Neural cell (in vitro differentiated cells): ENCODE results near the gene IL23A. TPM values are rescaled to one million over a fixed set of nuclear protein-coding genes. Genes with fewer than 3 reads are reported as not detected.
"Not testable (repeated sequence)": the region's sequence is repeated elsewhere in the genome, so short reads cannot be mapped to it uniquely, and the experiment has no call there.

Source experiments
- H2AFZ ChIP-seq: fragments of 200-600, 300-800 bp; sonication (generic), shearing (Covaris generic); 2 replicates; pipeline ENCODE4 v1.6.0; 2014; ENCODE audit warnings: low read depth, mild to moderate bottlenecking, antibody characterized with exemption, low read length, moderate library complexity
- H3F3A ChIP-seq: fragments of 200-600 bp; shearing (Covaris generic); 2 replicates; pipeline ENCODE4 v1.6.1; 2016; ENCODE audit warnings: mild to moderate bottlenecking, moderate library complexity, mixed read lengths, antibody characterized with exemption, low read length; ENCODE audit not compliant: insufficient read depth, poor library complexity, severe bottlenecking
- H3K27ac ChIP-seq: fragments of 200-600, 300-800 bp; sonication (generic), shearing (Covaris generic); 2 replicates; pipeline ENCODE4 v1.5.1; 2014; ENCODE audit warnings: mild to moderate bottlenecking, low read length, moderate library complexity
- H3K27me3 ChIP-seq: fragments of 300-800, 200-600 bp; sonication (generic), shearing (Covaris generic); 2 replicates; pipeline ENCODE4 v1.6.0; 2014; ENCODE audit warnings: mild to moderate bottlenecking, low read depth, low read length, moderate library complexity; ENCODE audit not compliant: insufficient read depth
- H3K36me3 ChIP-seq: fragments of 300-800, 200-600 bp; sonication (generic), shearing (Covaris generic); 2 replicates; pipeline ENCODE4 v1.5.1; 2014; ENCODE audit warnings: mild to moderate bottlenecking, antibody characterized with exemption, low read length, moderate library complexity; ENCODE audit not compliant: insufficient read depth
- H3K4me2 ChIP-seq: fragments of 300-800, 200-600 bp; sonication (generic), shearing (Covaris generic); 2 replicates; pipeline ENCODE4 v1.6.0; 2014; ENCODE audit warnings: mild to moderate bottlenecking, low read length
- H3K4me3 ChIP-seq: fragments of 300-800, 200-600 bp; sonication (generic), shearing (Covaris generic); 2 replicates; pipeline ENCODE4 v1.5.1; 2014; ENCODE audit warnings: mild to moderate bottlenecking, low read length, moderate library complexity
- H3K79me2 ChIP-seq: fragments of 200-600 bp; shearing (Covaris generic); replicated peaks from 2 replicates; pipeline ENCODE4 v1.6.0; 2014; ENCODE audit warnings: mild to moderate bottlenecking, low read length, moderate library complexity; ENCODE audit not compliant: insufficient read depth
- H3K9ac ChIP-seq: fragments of 300-800, 200-600 bp; sonication (generic), shearing (Covaris generic); 2 replicates; pipeline ENCODE4 v1.6.1; 2016; ENCODE audit warnings: mild to moderate bottlenecking, low read length, mixed read lengths
- H3K9me2 ChIP-seq: fragments of 200-600 bp; shearing (Covaris generic); 2 replicates; pipeline ENCODE4 v1.6.1; 2016; ENCODE audit warnings: mild to moderate bottlenecking, low read length, mixed read lengths; ENCODE audit not compliant: insufficient read depth
- H3K9me3 ChIP-seq: fragments of 200-600, 300-800 bp; sonication (generic), shearing (Covaris generic); 2 replicates; pipeline ENCODE4 v1.6.1; 2016; ENCODE audit warnings: mild to moderate bottlenecking, mixed run types, low read length, moderate library complexity, mixed read lengths
- H4K20me1 ChIP-seq: fragments of 200-600 bp; shearing (Covaris generic); 2 replicates; pipeline ENCODE4 v1.6.1; 2016; ENCODE audit warnings: mild to moderate bottlenecking, mixed run types; ENCODE audit not compliant: insufficient read depth
- EZH2 ChIP-seq: fragments of 200-600, 300-800 bp; shearing (Covaris generic), sonication (generic); IDR thresholded peaks from 2 replicates; pipeline ENCODE4 v1.6.1; 2014; ENCODE audit warnings: antibody characterized with exemption, low read length, borderline replicate concordance, mild to moderate bottlenecking; ENCODE audit not compliant: insufficient read depth, poor library complexity, severe bottlenecking
- POLR2AphosphoS5 ChIP-seq: IDR thresholded peaks from 2 replicates; pipeline ENCODE4 v1.6.1; 2012
- RAD21 ChIP-seq: fragments of 450-650 bp; conservative IDR thresholded peaks from 2 replicates; pipeline ENCODE4 v1.6.1; 2014; ENCODE audit warnings: antibody characterized with exemption, mild to moderate bottlenecking, moderate library complexity
- SMC3 ChIP-seq: fragments of 450-650 bp; conservative IDR thresholded peaks from 2 replicates; pipeline ENCODE4 v1.6.1; 2014; ENCODE audit warnings: antibody characterized with exemption, mild to moderate bottlenecking, moderate library complexity; ENCODE audit not compliant: poor library complexity
- polyA plus RNA-seq: library from polyadenylated mRNA; depleted of rRNA; stranded (reverse); fragments of >200 nt; gene quantifications from 2 replicates; pipeline ENCODE4 v1.2.3, GENCODE V29; 2014
- TF ChIP-seq, protein P1 (sequence below): IDR thresholded peaks from 2 replicates; pipeline ENCODE4 v1.6.1; 2012; ENCODE audit warnings: borderline replicate concordance
- TF ChIP-seq, protein P2 (sequence below): fragments of 450-650 bp; IDR thresholded peaks from 2 replicates; pipeline ENCODE4 v1.5.1; 2014; ENCODE audit warnings: antibody characterized with exemption, mild to moderate bottlenecking, moderate library complexity; ENCODE audit not compliant: poor library complexity, severe bottlenecking

The IL23A gene
- polyA plus RNA-seq, 1 donor from 2014 or later = 0.31 TPM

DNA sequence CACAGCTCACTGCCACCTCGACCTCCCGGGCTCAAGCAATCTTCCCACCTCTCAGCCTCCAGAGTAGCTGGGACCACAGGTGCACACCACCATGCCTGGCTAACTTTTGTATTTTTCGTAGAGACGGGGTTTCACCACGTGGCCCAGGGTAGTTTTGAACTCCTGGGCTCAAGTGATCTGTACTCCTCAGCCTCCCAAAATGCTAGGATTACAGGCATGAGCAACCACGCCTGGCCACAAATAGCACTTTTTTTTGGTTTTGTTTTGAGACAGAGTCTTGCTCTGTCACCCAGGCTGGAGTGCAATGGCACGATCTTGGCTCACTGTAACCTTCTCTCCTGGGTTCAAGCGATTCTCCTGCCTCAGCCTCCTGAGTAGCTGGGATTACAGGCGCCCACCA, 8.6 kb downstream of the IL23A start:
- H4K20me1 ChIP-seq, H3K4me2 ChIP-seq, H3K27me3 ChIP-seq, H3K79me2 ChIP-seq, H2AFZ ChIP-seq, H3K4me3 ChIP-seq, H3K36me3 ChIP-seq, H3K9me2 ChIP-seq, H3K27ac ChIP-seq, H3F3A ChIP-seq, H3K9me3 ChIP-seq, H3K9ac ChIP-seq: not testable (repeated sequence)

DNA sequence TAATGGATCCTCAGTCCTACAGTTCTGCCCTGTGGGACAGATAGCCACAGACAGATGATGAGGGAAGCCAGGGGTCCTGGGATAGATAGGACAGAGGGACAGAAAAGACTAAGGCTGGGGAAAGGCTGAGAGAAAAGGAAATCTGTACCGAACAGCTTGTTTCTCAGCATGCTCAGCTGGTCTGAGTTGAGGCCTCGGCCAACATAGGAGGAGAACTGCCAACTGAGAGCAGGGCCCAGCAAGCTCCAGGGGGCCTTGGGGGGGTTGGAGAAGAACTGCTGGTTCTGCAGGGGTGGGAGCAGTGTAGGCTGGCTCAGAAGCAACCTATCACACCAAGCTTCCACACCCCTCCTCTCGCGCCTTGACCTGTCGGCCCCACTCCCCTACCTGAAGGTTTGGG, 10.1 kb downstream of the IL23A start:
- Histone ChIP-seq H3K9me3 (no peaks in the 10 kb centered on the region), H3K9me2 (no peaks in the 10 kb centered on the region), H3K4me3 (no peak overlapping the region), H3K79me2 (no peaks in the 10 kb centered on the region), H3K9ac (no peak overlapping the region), H3K27ac (no peak overlapping the region), H3F3A (no peaks in the 10 kb centered on the region), H3K36me3 (no peaks in the 10 kb centered on the region), H3K4me2 (no peak overlapping the region), H3K27me3 (no peaks in the 10 kb centered on the region), H2AFZ (no peak overlapping the region), H4K20me1 (no peaks in the 10 kb centered on the region)
- TF ChIP-seq, protein P1, sequence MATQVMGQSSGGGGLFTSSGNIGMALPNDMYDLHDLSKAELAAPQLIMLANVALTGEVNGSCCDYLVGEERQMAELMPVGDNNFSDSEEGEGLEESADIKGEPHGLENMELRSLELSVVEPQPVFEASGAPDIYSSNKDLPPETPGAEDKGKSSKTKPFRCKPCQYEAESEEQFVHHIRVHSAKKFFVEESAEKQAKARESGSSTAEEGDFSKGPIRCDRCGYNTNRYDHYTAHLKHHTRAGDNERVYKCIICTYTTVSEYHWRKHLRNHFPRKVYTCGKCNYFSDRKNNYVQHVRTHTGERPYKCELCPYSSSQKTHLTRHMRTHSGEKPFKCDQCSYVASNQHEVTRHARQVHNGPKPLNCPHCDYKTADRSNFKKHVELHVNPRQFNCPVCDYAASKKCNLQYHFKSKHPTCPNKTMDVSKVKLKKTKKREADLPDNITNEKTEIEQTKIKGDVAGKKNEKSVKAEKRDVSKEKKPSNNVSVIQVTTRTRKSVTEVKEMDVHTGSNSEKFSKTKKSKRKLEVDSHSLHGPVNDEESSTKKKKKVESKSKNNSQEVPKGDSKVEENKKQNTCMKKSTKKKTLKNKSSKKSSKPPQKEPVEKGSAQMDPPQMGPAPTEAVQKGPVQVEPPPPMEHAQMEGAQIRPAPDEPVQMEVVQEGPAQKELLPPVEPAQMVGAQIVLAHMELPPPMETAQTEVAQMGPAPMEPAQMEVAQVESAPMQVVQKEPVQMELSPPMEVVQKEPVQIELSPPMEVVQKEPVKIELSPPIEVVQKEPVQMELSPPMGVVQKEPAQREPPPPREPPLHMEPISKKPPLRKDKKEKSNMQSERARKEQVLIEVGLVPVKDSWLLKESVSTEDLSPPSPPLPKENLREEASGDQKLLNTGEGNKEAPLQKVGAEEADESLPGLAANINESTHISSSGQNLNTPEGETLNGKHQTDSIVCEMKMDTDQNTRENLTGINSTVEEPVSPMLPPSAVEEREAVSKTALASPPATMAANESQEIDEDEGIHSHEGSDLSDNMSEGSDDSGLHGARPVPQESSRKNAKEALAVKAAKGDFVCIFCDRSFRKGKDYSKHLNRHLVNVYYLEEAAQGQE = no peak
- TF ChIP-seq SMC3 = no peak

DNA sequence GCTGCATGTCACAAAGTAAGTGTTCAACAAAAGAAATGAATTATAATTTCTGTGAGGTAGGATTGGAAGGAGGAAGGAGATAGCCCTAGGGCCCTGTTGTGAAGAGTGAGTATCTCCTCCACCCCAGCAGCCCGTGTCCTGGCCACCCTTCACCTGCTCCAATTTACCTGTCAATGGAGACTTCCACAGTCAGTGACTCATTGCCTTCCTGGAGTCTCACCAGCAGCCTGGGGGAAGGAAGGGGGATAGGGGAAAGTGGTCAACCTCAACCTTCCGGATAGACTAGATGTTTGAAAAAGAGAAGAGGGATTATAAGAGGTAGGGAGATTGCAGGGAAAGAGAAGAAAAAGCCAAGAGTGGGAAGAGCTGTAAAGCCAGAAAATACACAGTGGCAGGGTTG, 12.0 kb downstream of the IL23A start:
- H3F3A ChIP-seq = no peaks in the 10 kb centered on the region
- no peaks in the 10 kb centered on the region for H3K9me3 ChIP-seq
- no peaks in the 10 kb centered on the region for H3K36me3 ChIP-seq
- TF ChIP-seq, protein P2, sequence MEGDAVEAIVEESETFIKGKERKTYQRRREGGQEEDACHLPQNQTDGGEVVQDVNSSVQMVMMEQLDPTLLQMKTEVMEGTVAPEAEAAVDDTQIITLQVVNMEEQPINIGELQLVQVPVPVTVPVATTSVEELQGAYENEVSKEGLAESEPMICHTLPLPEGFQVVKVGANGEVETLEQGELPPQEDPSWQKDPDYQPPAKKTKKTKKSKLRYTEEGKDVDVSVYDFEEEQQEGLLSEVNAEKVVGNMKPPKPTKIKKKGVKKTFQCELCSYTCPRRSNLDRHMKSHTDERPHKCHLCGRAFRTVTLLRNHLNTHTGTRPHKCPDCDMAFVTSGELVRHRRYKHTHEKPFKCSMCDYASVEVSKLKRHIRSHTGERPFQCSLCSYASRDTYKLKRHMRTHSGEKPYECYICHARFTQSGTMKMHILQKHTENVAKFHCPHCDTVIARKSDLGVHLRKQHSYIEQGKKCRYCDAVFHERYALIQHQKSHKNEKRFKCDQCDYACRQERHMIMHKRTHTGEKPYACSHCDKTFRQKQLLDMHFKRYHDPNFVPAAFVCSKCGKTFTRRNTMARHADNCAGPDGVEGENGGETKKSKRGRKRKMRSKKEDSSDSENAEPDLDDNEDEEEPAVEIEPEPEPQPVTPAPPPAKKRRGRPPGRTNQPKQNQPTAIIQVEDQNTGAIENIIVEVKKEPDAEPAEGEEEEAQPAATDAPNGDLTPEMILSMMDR = no peak
- TF ChIP-seq, protein P1 = no peak
- TF ChIP-seq EZH2 (no peak), POLR2AphosphoS5 (no peak), RAD21 (no peak), SMC3 (no peak)
- no peak overlapping the region for H3K27ac ChIP-seq
- no peaks in the 10 kb centered on the region for H3K9me2 ChIP-seq
- H4K20me1 ChIP-seq = no peaks in the 10 kb centered on the region
- no peak overlapping the region for H2AFZ ChIP-seq
- H3K9ac ChIP-seq = no peak overlapping the region
- no peak overlapping the region for H3K4me3 ChIP-seq
- no peak overlapping the region for H3K4me2 ChIP-seq
- no peaks in the 10 kb centered on the region for H3K79me2 ChIP-seq
- H3K27me3 ChIP-seq = no peaks in the 10 kb centered on the region
